CD4-positive, alpha-beta memory T cell (primary cell): ENCODE data around the gene SF3B4. TPM values are rescaled to one million over a fixed set of nuclear protein-coding genes. Genes with fewer than 3 reads are reported as not detected.
A peak's percentile ranks its signal among the peaks of the same experiment; 100 is the strongest.
"Not testable (repeated sequence)": the region's sequence is repeated elsewhere in the genome, so short reads cannot be mapped to it uniquely, and the experiment has no call there.

Source experiments
- CTCF ChIA-PET: fragments of 350-600 bp; sonication (Branson Sonifier 250); formaldehyde crosslinking; loops from one replicate; lab custom pipeline; 2021; ENCODE audit warnings: inconsistent platforms; ENCODE audit not compliant: partially characterized antibody; lab: Charles Lee
- POLR2A ChIA-PET: fragments of 350-600 bp; sonication (Branson Sonifier 250); formaldehyde crosslinking; loops from one replicate; lab custom pipeline; 2021; ENCODE audit not compliant: partially characterized antibody; lab: Charles Lee
- DNase-seq, 5 donors: peaks; one replicate each; pipeline versions ENCODE4 v3.0.0 to v3.0.0-alpha.2; 2020 to 2022; ENCODE audit warnings: mixed read lengths in 1 of 5
- H3K27ac ChIP-seq: one replicate; pipeline ENCODE4 v1.7.0; 2013; ENCODE audit warnings: low read depth, low read length
- H3K27me3 ChIP-seq: 2 replicates; pipeline ENCODE4 v1.7.0; 2013; ENCODE audit warnings: mild to moderate bottlenecking, low read length, moderate library complexity; ENCODE audit not compliant: insufficient read depth
- H3K36me3 ChIP-seq: 2 replicates; pipeline ENCODE4 v1.7.0; 2013; ENCODE audit warnings: mild to moderate bottlenecking, low read length, moderate library complexity; ENCODE audit not compliant: insufficient read depth
- H3K4me1 ChIP-seq: 2 replicates; pipeline ENCODE4 v1.7.0; 2013; ENCODE audit warnings: mild to moderate bottlenecking, low read length, moderate library complexity; ENCODE audit not compliant: insufficient read depth
- H3K4me3 ChIP-seq, 2 donors: one replicate each; pipeline ENCODE4 v1.7.0; 2013; ENCODE audit warnings: low read length in 2 of 2, mild to moderate bottlenecking in 1 of 2
- H3K9me3 ChIP-seq, 2 donors: one replicate each; pipeline ENCODE4 v1.7.0; 2013; ENCODE audit warnings: low read length in 2 of 2, control low read depth in 1 of 2; ENCODE audit not compliant: control insufficient read depth in 1 of 2
- H3K27ac Mint-ChIP-seq, 7 donors: one replicate each; pipeline ENCODE4 v1.8.0; 2020 to 2021; ENCODE audit warnings: mixed read lengths in 7 of 7, mild to moderate bottlenecking in 6 of 7, inconsistent platforms in 3 of 7, moderate library complexity in 3 of 7
- H3K27me3 Mint-ChIP-seq, 2 donors: one replicate each; pipeline ENCODE4 v1.8.0; 2020 to 2021; ENCODE audit warnings: mixed read lengths in 2 of 2
- H3K36me3 Mint-ChIP-seq, 2 donors: one replicate each; pipeline ENCODE4 v1.8.0; 2020 to 2021; ENCODE audit warnings: mixed read lengths in 2 of 2, inconsistent platforms in 1 of 2, mild to moderate bottlenecking in 1 of 2
- H3K4me1 Mint-ChIP-seq, 4 donors: one replicate each; pipeline ENCODE4 v1.8.0; 2020 to 2021; ENCODE audit warnings: mixed read lengths in 4 of 4, mild to moderate bottlenecking in 1 of 4
- H3K4me3 Mint-ChIP-seq, 8 donors: one replicate each; pipeline ENCODE4 v1.8.0; 2020 to 2021; ENCODE audit warnings: mixed read lengths in 8 of 8, mild to moderate bottlenecking in 7 of 8, moderate library complexity in 6 of 8, inconsistent platforms in 3 of 8
- H3K9me3 Mint-ChIP-seq, 8 donors: one replicate each; pipeline ENCODE4 v1.8.0; 2020 to 2021; ENCODE audit warnings: mixed read lengths in 8 of 8, mild to moderate bottlenecking in 5 of 8, inconsistent platforms in 3 of 8, moderate library complexity in 1 of 8
- intact Hi-C: fragments of 100-400 bp; cut with micrococcal nuclease; formaldehyde crosslinking; loops from one replicate; pipeline ENCODE4 v1.15.1; 2023
- polyA plus RNA-seq, 2 donors: library from polyadenylated mRNA; unstranded; fragments of 300-500 nt; fragmentation: Illumina TruSeq; gene quantifications; one replicate each; pipeline ENCODE4 v1.2.3, GENCODE V29; 2021
- total RNA-seq, 2 experiments: library from RNA; stranded (reverse); gene quantifications; one replicate each; pipeline ENCODE4 v1.2.3, GENCODE V29; 2021

Gene SF3B4
- total and polyA plus RNA-seq, 4 experiments from 2014 or later, result 47.7 to 112 (median 65.5) TPM

- peaks cover 13% of the 10 kb centered on the region for H3K36me3 ChIP-seq
- Mint-ChIP-seq H3K27ac (peak overlapping the region; percentile 6 to 90 (median 67)), H3K9me3 (no peaks in the 10 kb centered on the region), H3K36me3 (peaks cover 14 to 35% of the 10 kb centered on the region in 2 donors), H3K4me1 (peaks cover 10 to 23% (median 16%) of the 10 kb centered on the region in 4 donors), H3K4me3 (peak overlapping the region in 2 of 8 donors; percentile 7 to 20), H3K27me3 (no peaks in the 10 kb centered on the region)
- H3K9me3 ChIP-seq, result no peaks in the 10 kb centered on the region
- peak in 4 of 5 donors; percentile 8 to 21 (median 14) for DNase-seq
- intact Hi-C loops, result loop anchor here (5.0 kb wide), 1 partner anchor 47 kb away; the partner anchor contains the start of gene OTUD7B
- no peak overlapping the region for H3K27ac ChIP-seq
- no peak overlapping the region for H3K4me3 ChIP-seq
- H3K27me3 ChIP-seq, result no peaks in the 10 kb centered on the region
- ChIA-PET POLR2A (no interaction called here), CTCF (interaction anchor here (0.8 to 2.3 kb wide), 3 partner anchors 56 to 225 kb away, joined by 3 to 19 read pairs (median 4); no protein-coding TSS in a partner anchor)
- H3K4me1 ChIP-seq, result peaks cover 16% of the 10 kb centered on the region
These were observed 37.8 kb upstream of the SF3B4 start for GRCh38 chr1:149965440-149965839.

- Mint-ChIP-seq H3K27me3 (no peaks in the 10 kb centered on the region), H3K27ac (peak overlapping the region in 2 of 7 donors; percentile 55 to 57), H3K4me3 (no peak overlapping the region), H3K4me1 (peaks cover 10 to 23% (median 16%) of the 10 kb centered on the region in 4 donors), H3K36me3 (peaks cover 23 to 40% of the 10 kb centered on the region in 2 donors), H3K9me3 (no peaks in the 10 kb centered on the region)
- Histone ChIP-seq H3K27ac (no peak overlapping the region), H3K4me1 (peaks cover 16% of the 10 kb centered on the region), H3K27me3 (no peaks in the 10 kb centered on the region), H3K9me3 (no peaks in the 10 kb centered on the region), H3K4me3 (no peak overlapping the region), H3K36me3 (peaks cover 18% of the 10 kb centered on the region)
- intact Hi-C loops, result no loop called here
- DNase-seq, result no peak
- ChIA-PET POLR2A (interaction anchor here (1.3 to 1.4 kb wide), 2 partner anchors 76 to 186 kb away, joined by 3 to 4 read pairs; partner anchors contain the start of gene PLEKHO1), CTCF (interaction anchor here (1.2 to 3.2 kb wide), 9 partner anchors 27 to 224 kb away, joined by 3 to 80 read pairs (median 4); no protein-coding TSS in a partner anchor)
These were observed 35.8 kb upstream of the SF3B4 start for GRCh38 chr1:149963358-149963757.

- H3K9me3 ChIP-seq, result no peaks in the 10 kb centered on the region
- peak overlapping the region in 5 of 7 donors; percentile 11 to 65 (median 57) for H3K27ac Mint-ChIP-seq
- CTCF ChIA-PET, result interaction anchor here (0.7 to 3.2 kb wide), 31 partner anchors 9 to 248 kb away, joined by 3 to 80 read pairs (median 4); partner anchors contain the start of genes SF3B4 and VPS45
- H3K27me3 Mint-ChIP-seq, result no peaks in the 10 kb centered on the region
- intact Hi-C loops, result loop anchor here (1.0 kb wide), 4 partner anchors 88 to 225 kb away; partner anchors contain the start of gene VPS45
- H3K4me1 Mint-ChIP-seq, result peaks cover 10 to 23% (median 16%) of the 10 kb centered on the region in 4 donors
- POLR2A ChIA-PET, result interaction anchor here (0.8 to 2.1 kb wide), 7 partner anchors 20 to 225 kb away, joined by 3 to 18 read pairs (median 3); partner anchors contain the start of gene PLEKHO1
- H3K36me3 Mint-ChIP-seq, result peaks cover 26 to 40% of the 10 kb centered on the region in 2 donors
- no peak overlapping the region for H3K4me3 Mint-ChIP-seq
- no peak for DNase-seq
- no peak overlapping the region for H3K4me3 ChIP-seq
- no peak overlapping the region for H3K27ac ChIP-seq
- no peaks in the 10 kb centered on the region for H3K27me3 ChIP-seq
- peaks cover 16% of the 10 kb centered on the region for H3K4me1 ChIP-seq
- peaks cover 18% of the 10 kb centered on the region for H3K36me3 ChIP-seq
- no peaks in the 10 kb centered on the region for H3K9me3 Mint-ChIP-seq
These were observed 35.1 kb upstream of the SF3B4 start for GRCh38 chr1:149962736-149963135.

GRCh38 chr1:149962039-149962647 is 34.5 kb upstream of the SF3B4 start:
- POLR2A ChIA-PET, result interaction anchor here (0.6 to 2.1 kb wide), 8 partner anchors 19 to 225 kb away, joined by 3 to 18 read pairs (median 3); partner anchors contain the start of gene PLEKHO1
- CTCF ChIA-PET, result interaction anchor here (0.7 to 3.2 kb wide), 34 partner anchors 10 to 248 kb away, joined by 3 to 80 read pairs (median 4); partner anchors contain the start of genes SF3B4 and VPS45
- peaks cover 10 to 23% (median 16%) of the 10 kb centered on the region in 4 donors for H3K4me1 Mint-ChIP-seq
- peak overlapping the region in 3 of 7 donors; percentile 22 to 65 (median 64) for H3K27ac Mint-ChIP-seq
- no peaks in the 10 kb centered on the region for H3K27me3 Mint-ChIP-seq
- Histone ChIP-seq H3K4me3 (no peak overlapping the region), H3K36me3 (peaks cover 18% of the 10 kb centered on the region), H3K27ac (no peak overlapping the region), H3K27me3 (no peaks in the 10 kb centered on the region), H3K9me3 (no peaks in the 10 kb centered on the region), H3K4me1 (peaks cover 16% of the 10 kb centered on the region)
- H3K4me3 Mint-ChIP-seq, result peak overlapping the region in 1 of 8 donors; percentile 20
- H3K9me3 Mint-ChIP-seq, result no peaks in the 10 kb centered on the region
- H3K36me3 Mint-ChIP-seq, result peaks cover 26 to 38% of the 10 kb centered on the region in 2 donors
- peak in 4 of 5 donors; percentile 57 to 63 (median 59) for DNase-seq
- intact Hi-C loops, result loop anchor here (1.0 kb wide), 4 partner anchors 88 to 225 kb away; partner anchors contain the start of gene VPS45

- intact Hi-C loops, H3K27me3 ChIP-seq, H3K4me3 Mint-ChIP-seq, H3K36me3 ChIP-seq, H3K27ac Mint-ChIP-seq, H3K27me3 Mint-ChIP-seq, H3K27ac ChIP-seq, H3K4me1 ChIP-seq, H3K4me3 ChIP-seq, DNase-seq, POLR2A ChIA-PET, H3K9me3 ChIP-seq, H3K9me3 Mint-ChIP-seq: not testable (repeated sequence)
- Mint-ChIP-seq H3K4me1 (peaks cover 5 to 14% (median 9%) of the 10 kb centered on the region in 4 donors), H3K36me3 (peaks cover 13 to 15% of the 10 kb centered on the region in 2 donors)
- CTCF ChIA-PET, result interaction anchor here (1.0 kb wide), 1 partner anchor 111 kb away, joined by 3 read pairs; the partner anchor contains the start of gene VPS45
These were observed 29.9 kb upstream of the SF3B4 start for GRCh38 chr1:149957548-149957947.

- no peak for DNase-seq
- POLR2A ChIA-PET, result no interaction called here
- Histone ChIP-seq H3K36me3 (no peaks in the 10 kb centered on the region), H3K9me3 (no peaks in the 10 kb centered on the region), H3K27me3 (no peaks in the 10 kb centered on the region), H3K27ac (no peak overlapping the region), H3K4me3 (no peak overlapping the region), H3K4me1 (no peaks in the 10 kb centered on the region)
- intact Hi-C loops, result no loop called here
- Mint-ChIP-seq H3K9me3 (no peaks in the 10 kb centered on the region), H3K4me1 (no peaks in the 10 kb centered on the region), H3K36me3 (peaks cover 25 to 31% of the 10 kb centered on the region in 2 donors), H3K27ac (peak overlapping the region in 1 of 7 donors; percentile 28), H3K4me3 (no peak overlapping the region), H3K27me3 (no peaks in the 10 kb centered on the region)
- CTCF ChIA-PET, result interaction anchor here (1.0 kb wide), 1 partner anchor 12 kb away, joined by 4 read pairs; no protein-coding TSS in a partner anchor
These were observed 22.3 kb upstream of the SF3B4 start for GRCh38 chr1:149949911-149950310.

GRCh38 chr1:149945206-149945605 is 17.6 kb upstream of the SF3B4 start:
- Mint-ChIP-seq H3K9me3 (no peaks in the 10 kb centered on the region), H3K36me3 (peaks cover 31 to 39% of the 10 kb centered on the region in 2 donors), H3K27me3 (no peaks in the 10 kb centered on the region), H3K4me1 (peaks cover 0 to 11% (median under 1%) of the 10 kb centered on the region in 4 donors), H3K4me3 (no peak overlapping the region), H3K27ac (no peak overlapping the region)
- Histone ChIP-seq H3K4me1 (no peaks in the 10 kb centered on the region), H3K9me3 (no peaks in the 10 kb centered on the region), H3K36me3 (no peaks in the 10 kb centered on the region), H3K27me3 (no peaks in the 10 kb centered on the region), H3K27ac (no peak overlapping the region), H3K4me3 (no peak overlapping the region)
- intact Hi-C loops, result no loop called here
- POLR2A ChIA-PET, result interaction anchor here (1.2 kb wide), 1 partner anchor 58 kb away, joined by 4 read pairs; a partner anchor contains a TSS
- CTCF ChIA-PET, result interaction anchor here (1.6 kb wide), 1 partner anchor 17 kb away, joined by 3 read pairs; no protein-coding TSS in a partner anchor
- no peak for DNase-seq
